ENCODE results near the gene AGO4. TPM values are rescaled to one million over a fixed set of nuclear protein-coding genes. Genes with fewer than 3 reads are reported as not detected.

Gene AGO4
- total RNA-seq, 4 donors from 2014 or later: 26.7 to 51.7 (median 33.3) TPM

DNA sequence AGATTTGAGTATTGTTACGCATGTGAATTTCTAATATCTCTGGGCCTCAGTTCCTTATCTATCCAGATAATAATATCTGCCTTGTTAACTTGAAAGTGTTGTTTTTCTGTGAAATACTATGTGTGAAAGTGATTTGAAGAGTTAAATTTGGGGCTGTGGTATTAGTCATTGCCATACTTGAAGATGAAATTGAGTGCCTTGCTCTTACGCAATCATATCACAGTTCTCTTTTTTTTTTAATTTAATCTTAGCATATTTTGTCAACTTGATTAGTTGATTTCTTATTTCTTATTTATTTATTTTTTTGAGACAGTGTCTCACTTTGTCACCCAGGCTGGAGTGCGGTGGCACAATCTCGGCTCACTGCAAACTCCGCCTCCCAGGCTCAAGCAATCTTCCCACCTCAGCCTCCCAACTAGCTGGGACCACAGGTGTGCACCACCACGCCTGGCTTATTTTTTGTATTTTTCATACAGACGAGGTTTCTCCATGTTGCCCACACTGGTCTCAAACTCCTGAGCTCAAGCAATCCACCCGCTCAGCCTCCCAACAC is 31.0 kb downstream of the AGO4 start:
- no peaks in the 10 kb centered on the region for H3K9me3 ChIP-seq
- no peak overlapping the region for H3K4me3 ChIP-seq
- peaks cover 6% of the 10 kb centered on the region for H3K4me1 ChIP-seq
- TF ChIP-seq CTCF (IDR thresholded peaks at IDR 0.05) (no peak), POLR2AphosphoS5 (IDR thresholded peaks at IDR 0.05) (no peak), POLR2A (IDR thresholded peaks at IDR 0.05) (no peak), EP300 (IDR thresholded peaks at IDR 0.05) (no peak)
- H3K27ac ChIP-seq: no peak overlapping the region
- H3K36me3 ChIP-seq: peaks cover 92% of the 10 kb centered on the region
- no peak for DNase-seq (ENCODE audit: low spot score in 2 of 2)
- no peaks in the 10 kb centered on the region for H3K27me3 ChIP-seq
- 92% methylated on average over 8 of the region's 8 CpGs for WGBS

DNA sequence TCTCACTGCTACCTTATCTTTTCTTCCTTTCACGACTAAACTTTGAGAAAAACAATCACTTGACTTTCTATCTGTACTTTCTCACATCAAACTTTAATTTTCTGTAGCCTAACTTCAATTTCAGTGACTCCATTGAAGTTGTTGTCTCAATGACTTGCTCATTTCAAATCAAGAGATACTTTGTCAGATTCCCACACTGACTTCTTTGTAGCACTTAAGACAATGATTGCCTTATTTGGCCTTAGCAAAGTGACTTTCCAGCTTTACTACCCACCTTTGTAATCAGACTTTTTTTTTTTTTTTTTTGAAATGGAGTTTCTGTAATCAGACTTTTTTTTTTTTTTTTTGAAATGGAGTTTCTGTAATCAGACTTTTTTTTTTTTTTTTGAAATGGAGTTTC is 37.0 kb downstream of the AGO4 start:
- 59% methylated on average over 1 of the region's 1 CpG for WGBS
- H3K36me3 ChIP-seq: peaks cover 69% of the 10 kb centered on the region

DNA sequence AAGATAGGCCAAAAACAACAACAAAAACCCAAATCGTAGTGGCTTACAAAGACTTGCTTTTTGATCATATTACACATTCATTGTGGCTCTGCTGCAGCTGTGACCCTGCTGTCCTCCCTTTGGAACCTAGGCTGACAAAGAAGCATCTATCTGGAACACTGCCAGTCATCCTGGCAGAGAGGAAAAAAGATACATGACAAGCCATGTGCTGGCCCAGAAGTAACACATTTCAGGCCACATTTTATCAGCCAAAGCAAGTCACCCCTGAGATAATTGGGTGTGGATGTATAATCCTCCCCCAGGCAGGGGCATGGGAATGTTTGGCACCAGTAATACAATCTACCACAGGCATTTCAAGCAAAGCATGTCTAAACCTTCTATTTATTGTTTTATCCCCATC is 38.0 kb downstream of the AGO4 start:
- H3K27me3 ChIP-seq: no peaks in the 10 kb centered on the region
- WGBS: 46% methylated on average over 1 of the region's 1 CpG
- H3K9me3 ChIP-seq: no peaks in the 10 kb centered on the region
- H3K36me3 ChIP-seq: peaks cover 60% of the 10 kb centered on the region
- TF ChIP-seq EP300 (IDR thresholded peaks at IDR 0.05): no peak
- no peak for TF ChIP-seq CTCF (IDR thresholded peaks at IDR 0.05)
- no peak for TF ChIP-seq POLR2AphosphoS5 (IDR thresholded peaks at IDR 0.05)
- no peak for TF ChIP-seq POLR2A (IDR thresholded peaks at IDR 0.05)
- no peak overlapping the region for H3K4me3 ChIP-seq
- no peak for DNase-seq (ENCODE audit: low spot score in 2 of 2)
- peaks cover 8% of the 10 kb centered on the region for H3K4me1 ChIP-seq
- no peak overlapping the region for H3K27ac ChIP-seq

More for the DNA sequence above, 37.0 kb downstream of the AGO4 start:
- TF ChIP-seq CTCF (IDR thresholded peaks at IDR 0.05): no peak
- TF ChIP-seq POLR2AphosphoS5 (IDR thresholded peaks at IDR 0.05): no peak
- no peak for TF ChIP-seq POLR2A (IDR thresholded peaks at IDR 0.05)
- Histone ChIP-seq H3K4me1 (peaks cover 2% of the 10 kb centered on the region), H3K27me3 (no peaks in the 10 kb centered on the region), H3K9me3 (no peaks in the 10 kb centered on the region), H3K4me3 (no peak overlapping the region), H3K27ac (no peak overlapping the region)
- DNase-seq (ENCODE audit: low spot score in 2 of 2): no peak

- Histone ChIP-seq H3K27ac (no peak overlapping the region), H3K9me3 (no peaks in the 10 kb centered on the region), H3K4me3 (no peak overlapping the region), H3K36me3 (peaks cover 54% of the 10 kb centered on the region), H3K27me3 (no peaks in the 10 kb centered on the region), H3K4me1 (peaks cover 20% of the 10 kb centered on the region)
- TF ChIP-seq EP300 (IDR thresholded peaks at IDR 0.05) (no peak), POLR2A (IDR thresholded peaks at IDR 0.05) (no peak), CTCF (IDR thresholded peaks at IDR 0.05) (no peak), POLR2AphosphoS5 (IDR thresholded peaks at IDR 0.05) (no peak)
- DNase-seq (ENCODE audit: low spot score in 2 of 2): no peak
- WGBS: 90% methylated on average over 1 of the region's 1 CpG
These were observed 40.2 kb downstream of the AGO4 start for GRCh38 chr1:35847935-35848565.

DNA sequence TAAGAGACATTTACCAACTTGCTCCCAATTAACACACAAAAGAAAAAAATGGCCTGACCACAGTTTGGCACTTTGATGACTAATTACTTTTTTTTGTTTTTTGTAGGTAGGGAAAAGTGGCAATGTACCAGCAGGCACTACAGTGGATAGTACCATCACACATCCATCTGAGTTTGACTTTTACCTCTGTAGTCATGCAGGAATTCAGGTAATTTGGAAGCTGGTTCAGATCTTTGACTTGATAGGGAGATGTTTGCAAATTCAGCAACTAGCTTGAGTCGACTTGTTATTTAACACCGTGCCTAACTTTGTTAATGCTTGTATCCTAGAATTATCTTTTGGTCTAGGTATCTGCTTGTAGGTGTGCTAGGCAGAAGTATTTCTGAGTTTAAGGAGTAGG is 42.2 kb downstream of the AGO4 start:
- TF ChIP-seq POLR2AphosphoS5 (IDR thresholded peaks at IDR 0.05) (no peak), CTCF (IDR thresholded peaks at IDR 0.05) (no peak), POLR2A (IDR thresholded peaks at IDR 0.05) (no peak), EP300 (IDR thresholded peaks at IDR 0.05) (no peak)
- Histone ChIP-seq H3K9me3 (no peaks in the 10 kb centered on the region), H3K36me3 (peaks cover 58% of the 10 kb centered on the region), H3K4me1 (peaks cover 20% of the 10 kb centered on the region), H3K27ac (peak overlapping the region; percentile 41), H3K27me3 (no peaks in the 10 kb centered on the region), H3K4me3 (no peak overlapping the region)
- 73% methylated on average over 2 of the region's 2 CpGs for WGBS
- DNase-seq (ENCODE audit: low spot score in 2 of 2): no peak
